IMR-90 (cell line): ENCODE data around the gene THAP6. TPM values are rescaled to one million over a fixed set of nuclear protein-coding genes. Genes with fewer than 3 reads are reported as not detected.

Experiments
- polyA plus RNA-seq, 3 experiments: library from polyadenylated mRNA; depleted of rRNA; stranded (reverse); fragments of >200 nt; gene quantifications; 2 replicates each; pipeline ENCODE4 v1.2.3, GENCODE V29; 2012; ENCODE audit warnings: low replicate concordance in 1 of 3
- total RNA-seq: library from RNA; depleted of rRNA; stranded (reverse); fragments of >200 nt; gene quantifications from 2 replicates; pipeline ENCODE4 v1.2.3, GENCODE V29; 2012; rRNA removed

The THAP6 gene
- total and polyA plus RNA-seq, 2 of the 4 experiments (the other 2 are of a cell fraction), result 6.3 to 7.0 TPM

Other genes starting within 250 kb of the THAP6 start
- gene RCHY1, start 70 bp upstream of the THAP6 start, total RNA-seq, result 22.4 and 41.4 TPM in 2 replicates
- gene RCHY1, start 70 bp upstream of the THAP6 start, polyA plus RNA-seq (2012; rRNA removed), result 12.9 and 20.1 TPM in 2 replicates
- not detected in 2 replicates for gene ODAPH, start 41.6 kb downstream of the THAP6 start, total RNA-seq
- gene ODAPH, start 41.6 kb downstream of the THAP6 start, polyA plus RNA-seq (2012; rRNA removed), result not detected in 2 replicates
- gene CDKL2, start 116.1 kb downstream of the THAP6 start, total RNA-seq, result under 0.01 and 0.18 TPM in 2 replicates
- gene CDKL2, start 116.1 kb downstream of the THAP6 start, polyA plus RNA-seq (2012; rRNA removed), result 0.09 TPM in 1 of 2 replicates, not detected in the other
- gene G3BP2, start 158.9 kb downstream of the THAP6 start, total RNA-seq, result 183 and 306 TPM in 2 replicates
- gene G3BP2, start 158.9 kb downstream of the THAP6 start, polyA plus RNA-seq (2012; rRNA removed), result 63.3 and 80.5 TPM in 2 replicates
- gene USO1, start 210.1 kb downstream of the THAP6 start, total RNA-seq, result 121 and 181 TPM in 2 replicates
- gene USO1, start 210.1 kb downstream of the THAP6 start, polyA plus RNA-seq (2012; rRNA removed), result 48.1 and 63.7 TPM in 2 replicates